Mesenchymal stem cell (in vitro differentiated cells and primary cell): ENCODE results near the gene CERS1.
A peak's percentile ranks its signal among the peaks of the same experiment; 100 is the strongest.

ENCODE experiments used
- DNase-seq: peaks from one replicate; pipeline ENCODE4 v3.0.0-alpha.2; 2013
- H2AFZ ChIP-seq: one replicate; pipeline ENCODE4 v1.6.1; 2013; ENCODE audit warnings: low read depth, mild to moderate bottlenecking, control low read depth, inconsistent platforms, low read length, moderate library complexity
- H2AK5ac ChIP-seq: 2 replicates; pipeline ENCODE4 v1.6.1; 2013; ENCODE audit warnings: low read length, moderate library complexity, mild to moderate bottlenecking, inconsistent platforms; ENCODE audit not compliant: severe bottlenecking
- H2BK120ac ChIP-seq: one replicate; pipeline ENCODE4 v1.6.1; 2013; ENCODE audit warnings: low read depth, mild to moderate bottlenecking, inconsistent platforms, low read length, moderate library complexity
- H2BK12ac ChIP-seq, 2 experiments: one replicate each; pipeline ENCODE4 v1.6.1; 2013; ENCODE audit warnings: inconsistent platforms in 2 of 2, low read length in 2 of 2, mild to moderate bottlenecking in 2 of 2, moderate library complexity in 2 of 2, control low read depth in 1 of 2
- H2BK15ac ChIP-seq: one replicate; pipeline ENCODE4 v1.6.1; 2013; ENCODE audit warnings: mild to moderate bottlenecking, low read depth, inconsistent platforms; ENCODE audit not compliant: poor library complexity, severe bottlenecking
- H2BK5ac ChIP-seq: 2 replicates; pipeline ENCODE4 v1.6.1; 2013; ENCODE audit warnings: low read depth, mild to moderate bottlenecking, low read length, control low read depth, inconsistent platforms; ENCODE audit not compliant: poor library complexity, severe bottlenecking
- H3K14ac ChIP-seq, 2 experiments: one replicate each; pipeline ENCODE4 v1.6.1; 2013; ENCODE audit warnings: inconsistent platforms in 2 of 2, low read length in 2 of 2, control low read depth in 1 of 2, mild to moderate bottlenecking in 1 of 2, moderate library complexity in 1 of 2
- H3K18ac ChIP-seq, 2 experiments: one replicate each; pipeline ENCODE4 v1.6.1; 2013; ENCODE audit warnings: inconsistent platforms in 2 of 2, low read length in 2 of 2, control low read depth in 1 of 2, low read depth in 1 of 2, mild to moderate bottlenecking in 1 of 2
- H3K23ac ChIP-seq, 2 experiments: one replicate each; pipeline ENCODE4 v1.6.1; 2013; ENCODE audit warnings: inconsistent platforms in 2 of 2, low read length in 2 of 2, mild to moderate bottlenecking in 2 of 2, moderate library complexity in 2 of 2, control low read depth in 1 of 2
- H3K27ac ChIP-seq: 2 replicates; pipeline ENCODE4 v1.5.1; 2013; ENCODE audit warnings: mild to moderate bottlenecking, moderate library complexity, low read length, control low read depth, inconsistent platforms; ENCODE audit not compliant: poor library complexity, severe bottlenecking
- H3K27me3 ChIP-seq, 2 experiments: 2 replicates each; pipeline versions ENCODE4 v1.6.1 to v1.7.0; 2013; ENCODE audit warnings: low read length in 2 of 2, mild to moderate bottlenecking in 2 of 2, moderate library complexity in 2 of 2, control low read depth in 1 of 2, inconsistent platforms in 1 of 2; ENCODE audit not compliant: control insufficient read depth in 1 of 2, insufficient read depth in 1 of 2
- H3K36me3 ChIP-seq, 2 experiments: 2 replicates each; pipeline versions ENCODE4 v1.6.1 to v1.7.0; 2013; ENCODE audit warnings: low read length in 2 of 2, control low read depth in 1 of 2, inconsistent platforms in 1 of 2, low read depth in 1 of 2, mild to moderate bottlenecking in 1 of 2; ENCODE audit not compliant: insufficient read depth in 2 of 2, control insufficient read depth in 1 of 2
- H3K4ac ChIP-seq, 2 experiments: one replicate each; pipeline ENCODE4 v1.6.1; 2013; ENCODE audit warnings: inconsistent platforms in 2 of 2, low read length in 2 of 2, mild to moderate bottlenecking in 2 of 2, moderate library complexity in 2 of 2, control low read depth in 1 of 2, low read depth in 1 of 2
- H3K4me1 ChIP-seq: 2 replicates; pipeline ENCODE4 v1.6.1; 2013; ENCODE audit warnings: low read depth, low read length, control low read depth; ENCODE audit not compliant: control insufficient read depth, insufficient read depth
- H3K4me2 ChIP-seq: 2 replicates; pipeline ENCODE4 v1.6.1; 2013; ENCODE audit warnings: low read length, mild to moderate bottlenecking, inconsistent platforms; ENCODE audit not compliant: poor library complexity, severe bottlenecking
- H3K4me3 ChIP-seq, 2 experiments: 2 replicates each; pipeline versions ENCODE4 v1.5.1 to v1.7.0; 2013; ENCODE audit warnings: low read length in 2 of 2, mild to moderate bottlenecking in 2 of 2, control low read depth in 1 of 2, low read depth in 1 of 2; ENCODE audit not compliant: insufficient read depth in 1 of 2
- H3K79me1 ChIP-seq: replicated peaks from 2 replicates; pipeline ENCODE4 v1.6.1; 2013; ENCODE audit warnings: mild to moderate bottlenecking, control low read depth, low read length, inconsistent platforms; ENCODE audit not compliant: poor library complexity, severe bottlenecking
- H3K9ac ChIP-seq: 2 replicates; pipeline ENCODE4 v1.7.0; 2013; ENCODE audit warnings: mild to moderate bottlenecking, low read length, moderate library complexity
- H3K9me3 ChIP-seq: 2 replicates; pipeline ENCODE4 v1.7.0; 2013; ENCODE audit warnings: mild to moderate bottlenecking, low read length; ENCODE audit not compliant: control insufficient read depth
- H4K8ac ChIP-seq: one replicate; pipeline ENCODE4 v1.6.1; 2013; ENCODE audit warnings: inconsistent platforms, mild to moderate bottlenecking, low read length, moderate library complexity
- H4K91ac ChIP-seq: one replicate; pipeline ENCODE4 v1.6.1; 2013; ENCODE audit warnings: mild to moderate bottlenecking, low read length, inconsistent platforms
- WGBS: methylation state at CpG from one replicate; pipeline ENCODE4 v1.1.7; 2013; ENCODE audit warnings: mixed read lengths; 5-methylcytosine and 5-hydroxymethylcytosine counted together

CERS1 gene

GRCh38 chr19:18921593-18921992, 25.6 kb upstream of the CERS1 start:
- DNase-seq = no peak
- no peak overlapping the region for H4K91ac ChIP-seq
- H3K4ac ChIP-seq = no peak overlapping the region
- no peak overlapping the region for H2BK12ac ChIP-seq
- H3K14ac ChIP-seq = no peak overlapping the region
- peaks cover 49 to 51% of the 10 kb centered on the region in 2 experiments for H3K36me3 ChIP-seq
- H3K9ac ChIP-seq = no peak overlapping the region
- H2AFZ ChIP-seq = no peak overlapping the region
- WGBS = 97% methylated on average over 17 of the region's 17 CpGs
- no peak overlapping the region for H3K18ac ChIP-seq
- H3K27me3 ChIP-seq = no peaks in the 10 kb centered on the region
- H3K4me3 ChIP-seq = no peak overlapping the region
- H3K4me1 ChIP-seq = peaks cover 15% of the 10 kb centered on the region
- H3K79me1 ChIP-seq = peaks cover 30% of the 10 kb centered on the region
- H3K27ac ChIP-seq = no peak overlapping the region
- no peak overlapping the region for H2BK5ac ChIP-seq
- H3K4me2 ChIP-seq = no peak overlapping the region
- H4K8ac ChIP-seq = no peak overlapping the region
- H2BK15ac ChIP-seq = no peak overlapping the region
- no peaks in the 10 kb centered on the region for H3K9me3 ChIP-seq
- H3K23ac ChIP-seq = no peak overlapping the region
- H2AK5ac ChIP-seq = no peak overlapping the region
- no peak overlapping the region for H2BK120ac ChIP-seq

GRCh38 chr19:18920400-18920799, 24.4 kb upstream of the CERS1 start:
- H2BK120ac ChIP-seq = no peak overlapping the region
- H4K91ac ChIP-seq = peak overlapping the region; percentile 3
- H3K9me3 ChIP-seq = no peaks in the 10 kb centered on the region
- H3K4me2 ChIP-seq = peak overlapping the region; percentile 74
- no peak overlapping the region for H2BK5ac ChIP-seq
- no peak overlapping the region for H3K27ac ChIP-seq
- no peaks in the 10 kb centered on the region for H3K27me3 ChIP-seq
- no peak overlapping the region for H3K14ac ChIP-seq
- H3K36me3 ChIP-seq = peaks cover 40 to 42% of the 10 kb centered on the region in 2 experiments
- H4K8ac ChIP-seq = no peak overlapping the region
- H2BK12ac ChIP-seq = no peak overlapping the region
- H2BK15ac ChIP-seq = no peak overlapping the region
- peaks cover 29% of the 10 kb centered on the region for H3K79me1 ChIP-seq
- no peak for DNase-seq
- no peak overlapping the region for H3K18ac ChIP-seq
- H3K4ac ChIP-seq = no peak overlapping the region
- peak overlapping the region; percentile 16 to 96 for H3K4me3 ChIP-seq
- 74% methylated on average over 9 of the region's 9 CpGs for WGBS
- H2AK5ac ChIP-seq = no peak overlapping the region
- H2AFZ ChIP-seq = no peak overlapping the region
- no peak overlapping the region for H3K23ac ChIP-seq
- peaks cover 19% of the 10 kb centered on the region for H3K4me1 ChIP-seq
- H3K9ac ChIP-seq = peak overlapping the region; percentile 99

DNA sequence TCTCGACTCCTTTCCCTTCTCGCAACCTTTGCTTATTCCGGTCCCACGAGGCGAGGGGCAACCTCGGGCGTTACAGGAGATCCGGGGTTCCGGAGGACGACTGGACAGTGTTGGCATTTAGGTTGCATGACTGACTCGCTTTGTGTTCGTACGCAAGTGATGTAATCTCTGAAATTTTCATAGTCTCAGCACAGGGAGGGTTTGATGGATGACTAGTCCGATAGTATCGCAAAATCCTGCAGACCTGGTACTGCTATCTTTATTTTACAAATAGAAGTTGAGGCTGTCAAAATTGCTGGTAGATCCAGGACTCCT, 23.9 kb upstream of the CERS1 start:
- Histone ChIP-seq H3K23ac (no peak overlapping the region), H3K18ac (peak overlapping the region; percentile 9 to 88), H2BK15ac (no peak overlapping the region), H3K4me3 (peak overlapping the region; percentile 92 to 96), H3K79me1 (peaks cover 31% of the 10 kb centered on the region), H3K9ac (peak overlapping the region; percentile 99), H4K8ac (peak overlapping the region; percentile 79), H2AK5ac (no peak overlapping the region), H3K14ac (no peak overlapping the region), H2BK5ac (no peak overlapping the region), H2BK120ac (peak overlapping the region; percentile 37), H3K9me3 (no peaks in the 10 kb centered on the region), H3K4me2 (peak overlapping the region; percentile 74), H3K4ac (peak overlapping the region; percentile 12 to 86), H3K27ac (peak overlapping the region; percentile 17), H3K27me3 (no peaks in the 10 kb centered on the region), H3K36me3 (peaks cover 44% of the 10 kb centered on the region in 2 experiments), H4K91ac (peak overlapping the region; percentile 75), H2BK12ac (no peak overlapping the region), H2AFZ (no peak overlapping the region), H3K4me1 (peaks cover 21% of the 10 kb centered on the region)
- no peak for DNase-seq
- WGBS = 10% methylated on average over 14 of the region's 15 CpGs

- Histone ChIP-seq H3K4me1 (peaks cover 21% of the 10 kb centered on the region), H3K27me3 (no peaks in the 10 kb centered on the region), H3K14ac (peak within 1 kb of the TSS in 1 of 2 experiments; percentile 91), H2BK120ac (peak within 1 kb of the TSS; percentile 37), H4K8ac (peak within 1 kb of the TSS; percentile 95), H3K9me3 (no peaks in the 10 kb centered on the region), H3K4me3 (peak within 1 kb of the TSS; percentile 96), H3K79me1 (peaks cover 30% of the 10 kb centered on the region), H3K4ac (peak within 1 kb of the TSS; percentile 90 to 92), H2AFZ (peak within 1 kb of the TSS; percentile 48), H2BK12ac (no peak within 1 kb of the TSS), H2BK15ac (no peak within 1 kb of the TSS), H4K91ac (peak within 1 kb of the TSS; percentile 96), H2BK5ac (peak within 1 kb of the TSS; percentile 97), H2AK5ac (peak within 1 kb of the TSS; percentile 21), H3K27ac (peak within 1 kb of the TSS; percentile 89), H3K18ac (peak within 1 kb of the TSS; percentile 95 to 96), H3K36me3 (peaks cover 41 to 43% of the 10 kb centered on the region in 2 experiments), H3K4me2 (peak within 1 kb of the TSS; percentile 84), H3K9ac (peak within 1 kb of the TSS; percentile 99), H3K23ac (peak within 1 kb of the TSS in 1 of 2 experiments; percentile 66)
- DNase-seq = peak; percentile 100
- WGBS = under 1% methylated on average over 70 of the region's 72 CpGs
These were observed 23.3 kb upstream of the CERS1 start, which contains the start of the genes COPE and DDX49 for GRCh38 chr19:18919086-18919899. Gene COPE (minus strand): TSS chr19:18919387. CDS start chr19:18919348, 39 bp downstream. Gene DDX49 (plus strand): TSS chr19:18919715. CDS start chr19:18919742, 27 bp downstream.
